ENCODE measurements around the gene FAM3D. TPM values are rescaled to one million over a fixed set of nuclear protein-coding genes. Genes with fewer than 3 reads are reported as not detected.

FAM3D gene
- total RNA-seq, 6 experiments from 2014 or later, result not detected

- 70% methylated on average over 3 of the region's 10 CpGs for WGBS (ENCODE audit: insufficient coverage, low coverage, low lambda C conversion rate, missing lambda C conversion rate)
- no peaks in the 10 kb centered on the region for H3K27me3 ChIP-seq
- H3K4me1 ChIP-seq, result no peaks in the 10 kb centered on the region
- DNase-seq, result no peak
- no peaks in the 10 kb centered on the region for H3K36me3 ChIP-seq
- no peak for ATAC-seq
- no peak overlapping the region for H3K4me3 ChIP-seq
- no peaks in the 10 kb centered on the region for H3K9me3 ChIP-seq
- no peak overlapping the region for H3K27ac ChIP-seq
- intact Hi-C loops (cut with DNase I), result no loop called here
- TF ChIP-seq CTCF (IDR thresholded peaks at IDR 0.05), result no peak
- TF ChIP-seq POLR2A (IDR thresholded peaks at IDR 0.05), result no peak
These were observed 19.1 kb upstream of the FAM3D start for GRCh38 chr3:58685641-58686040.

- TF ChIP-seq POLR2A (IDR thresholded peaks at IDR 0.05) (no peak), CTCF (IDR thresholded peaks at IDR 0.05) (no peak)
- Histone ChIP-seq H3K27me3 (no peaks in the 10 kb centered on the region), H3K4me3 (no peak overlapping the region), H3K27ac (no peak overlapping the region), H3K36me3 (no peaks in the 10 kb centered on the region), H3K9me3 (no peaks in the 10 kb centered on the region), H3K4me1 (no peaks in the 10 kb centered on the region)
- ATAC-seq (no peak), DNase-seq (no peak)
- WGBS (ENCODE audit: insufficient coverage, low coverage, low lambda C conversion rate, missing lambda C conversion rate), result 61% methylated on average over 4 of the region's 4 CpGs
- intact Hi-C loops (cut with DNase I), result no loop called here
These were observed 16.9 kb upstream of the FAM3D start for GRCh38 chr3:58683466-58683865.

DNA sequence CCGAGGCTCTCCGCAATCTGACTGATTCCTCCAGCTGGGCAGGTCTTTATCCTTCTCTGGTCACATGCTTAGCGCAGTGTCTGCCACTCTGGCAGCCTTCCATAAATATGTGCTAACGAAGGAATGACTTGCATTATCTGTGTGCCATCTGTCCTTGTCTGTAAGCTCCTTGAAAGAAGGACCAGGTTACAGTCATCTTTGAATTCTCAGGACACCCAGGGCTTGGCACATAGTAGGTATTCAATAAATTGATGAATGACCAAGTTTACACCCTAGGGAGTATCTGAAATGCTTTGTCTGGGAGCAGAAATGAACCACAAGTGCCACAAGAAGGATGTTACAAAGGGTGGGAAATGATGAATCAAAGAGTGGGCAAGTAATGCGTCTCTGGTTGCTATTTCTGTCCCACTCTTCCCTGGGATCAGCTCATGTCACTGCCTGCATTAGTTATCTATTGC, 16.5 kb upstream of the FAM3D start:
- H3K4me1 ChIP-seq, result no peaks in the 10 kb centered on the region
- 71% methylated on average over 5 of the region's 5 CpGs for WGBS (ENCODE audit: insufficient coverage, low coverage, low lambda C conversion rate, missing lambda C conversion rate)
- DNase-seq (no peak), ATAC-seq (no peak)
- no peaks in the 10 kb centered on the region for H3K36me3 ChIP-seq
- no peak overlapping the region for H3K27ac ChIP-seq
- H3K9me3 ChIP-seq, result no peaks in the 10 kb centered on the region
- intact Hi-C loops (cut with DNase I), result no loop called here
- H3K4me3 ChIP-seq, result no peak overlapping the region
- TF ChIP-seq CTCF (IDR thresholded peaks at IDR 0.05), result no peak
- no peak for TF ChIP-seq POLR2A (IDR thresholded peaks at IDR 0.05)
- H3K27me3 ChIP-seq, result no peaks in the 10 kb centered on the region

GRCh38 chr3:58681863-58682262, 15.3 kb upstream of the FAM3D start:
- intact Hi-C loops (cut with DNase I), result no loop called here

More at GRCh38 chr3:58681863-58682262, 15.3 kb upstream of the FAM3D start:
- no peaks in the 10 kb centered on the region for H3K36me3 ChIP-seq
- 57% methylated on average over 2 of the region's 2 CpGs for WGBS (ENCODE audit: insufficient coverage, low coverage, low lambda C conversion rate, missing lambda C conversion rate)
- H3K9me3 ChIP-seq, result no peaks in the 10 kb centered on the region
- H3K4me1 ChIP-seq, result no peaks in the 10 kb centered on the region
- H3K4me3 ChIP-seq, result no peak overlapping the region
- H3K27ac ChIP-seq, result no peak overlapping the region
- no peak for TF ChIP-seq POLR2A (IDR thresholded peaks at IDR 0.05)
- TF ChIP-seq CTCF (IDR thresholded peaks at IDR 0.05), result no peak
- DNase-seq (no peak), ATAC-seq (no peak)
- H3K27me3 ChIP-seq, result no peaks in the 10 kb centered on the region
